Glutamatergic neuron (in vitro differentiated cells): ENCODE results near the gene LRRC74A. TPM values are rescaled to one million over a fixed set of nuclear protein-coding genes. Genes with fewer than 3 reads are reported as not detected.

Source experiments
- DNase-seq: peaks from one replicate; pipeline ENCODE4 v3.0.0; 2022
- H3K27ac Mint-ChIP-seq: one replicate; pipeline ENCODE4 v1.8.0; 2020; ENCODE audit warnings: mild to moderate bottlenecking, mixed read lengths, inconsistent platforms; ENCODE audit not compliant: unreplicated experiment
- H3K27me3 Mint-ChIP-seq: one replicate; pipeline ENCODE4 v1.8.0; 2020; ENCODE audit warnings: mild to moderate bottlenecking, moderate library complexity, mixed read lengths, inconsistent platforms; ENCODE audit not compliant: unreplicated experiment
- H3K36me3 Mint-ChIP-seq: one replicate; pipeline ENCODE4 v1.8.0; 2020; ENCODE audit warnings: mild to moderate bottlenecking, mixed read lengths, inconsistent platforms; ENCODE audit not compliant: unreplicated experiment
- H3K4me1 Mint-ChIP-seq: one replicate; pipeline ENCODE4 v1.8.0; 2020; ENCODE audit warnings: mild to moderate bottlenecking, low read depth, mixed read lengths, inconsistent platforms; ENCODE audit not compliant: unreplicated experiment
- H3K4me3 Mint-ChIP-seq: one replicate; pipeline ENCODE4 v1.8.0; 2020; ENCODE audit warnings: mild to moderate bottlenecking, mixed read lengths, inconsistent platforms; ENCODE audit not compliant: unreplicated experiment
- H3K9me3 Mint-ChIP-seq: one replicate; pipeline ENCODE4 v1.8.0; 2020; ENCODE audit warnings: mild to moderate bottlenecking, moderate library complexity, mixed read lengths, inconsistent platforms; ENCODE audit not compliant: unreplicated experiment
- CTCF ChIP-seq: fragments of 200-600 bp; sonication (generic); IDR thresholded peaks from one replicate; pipeline ENCODE4 v1.5.0; 2021; ENCODE audit not compliant: partially characterized antibody, unreplicated experiment
- total RNA-seq: library from RNA; stranded (reverse); fragmentation: NEBNext Ultra II Directional; extraction: Animal tissue kit (Norgen Biotek cat#: 25700); gene quantifications from one replicate; pipeline ENCODE4 v1.2.1, GENCODE V29; 2021; ENCODE audit not compliant: unreplicated experiment

LRRC74A gene
- total RNA-seq, 1 donor from 2014 or later: not detected

GRCh38 chr14:76812093-76812421, 14.2 kb upstream of the LRRC74A start:
- Mint-ChIP-seq H3K4me1 (peaks cover 18% of the 10 kb centered on the region), H3K27ac (peak overlapping the region; percentile 93), H3K36me3 (peaks cover 3% of the 10 kb centered on the region), H3K9me3 (peaks cover 7% of the 10 kb centered on the region), H3K27me3 (peaks cover 5% of the 10 kb centered on the region), H3K4me3 (peak overlapping the region; percentile 97)
- TF ChIP-seq CTCF: no peak
- DNase-seq: no peak

- TF ChIP-seq CTCF: no peak
- Mint-ChIP-seq H3K27ac (peak within 1 kb of the TSS; percentile 93), H3K4me1 (peaks cover 18% of the 10 kb centered on the region), H3K9me3 (peaks cover 7% of the 10 kb centered on the region), H3K4me3 (peak within 1 kb of the TSS; percentile 97), H3K36me3 (no peaks in the 10 kb centered on the region), H3K27me3 (peaks cover 5% of the 10 kb centered on the region)
- DNase-seq: peak; percentile 96
Measured at GRCh38 chr14:76812422-76813383, 13.5 kb upstream of the LRRC74A start, which contains the start of gene ANGEL1. Gene ANGEL1 (minus strand): TSS chr14:76812882. CDS start chr14:76812827, 55 bp downstream.

GRCh38 chr14:76814726-76815645, 11.2 kb upstream of the LRRC74A start:
- peaks cover 12% of the 10 kb centered on the region for H3K4me1 Mint-ChIP-seq
- TF ChIP-seq CTCF: no peak
- H3K4me3 Mint-ChIP-seq: no peak overlapping the region
- peaks cover 7% of the 10 kb centered on the region for H3K9me3 Mint-ChIP-seq
- H3K27ac Mint-ChIP-seq: no peak overlapping the region
- DNase-seq: no peak
- peaks cover 7% of the 10 kb centered on the region for H3K27me3 Mint-ChIP-seq
- no peaks in the 10 kb centered on the region for H3K36me3 Mint-ChIP-seq

GRCh38 chr14:76820700-76821099, 5.5 kb upstream of the LRRC74A start:
- peak overlapping the region; percentile 69 for H3K27ac Mint-ChIP-seq
- TF ChIP-seq CTCF: no peak
- DNase-seq: no peak
- peaks cover 3% of the 10 kb centered on the region for H3K9me3 Mint-ChIP-seq
- H3K4me1 Mint-ChIP-seq: no peaks in the 10 kb centered on the region
- H3K27me3 Mint-ChIP-seq: peaks cover 4% of the 10 kb centered on the region
- H3K36me3 Mint-ChIP-seq: peaks cover 13% of the 10 kb centered on the region
- H3K4me3 Mint-ChIP-seq: no peak overlapping the region
